GM18868 (cell line): Measurements from ENCODE around the gene RAPGEF2.
A peak's percentile ranks its signal among the peaks of the same experiment; 100 is the strongest.
"Not testable (repeated sequence)": the region's sequence is repeated elsewhere in the genome, so short reads cannot be mapped to it uniquely, and the experiment has no call there.

Source experiments
- ATAC-seq: cut with Tn5 transposase; IDR thresholded peaks from one replicate; pipeline ENCODE4 v1.9.1; 2021; ENCODE audit warnings: mild to moderate bottlenecking, moderate library complexity; ENCODE audit not compliant: unreplicated experiment

RAPGEF2 gene

DNA sequence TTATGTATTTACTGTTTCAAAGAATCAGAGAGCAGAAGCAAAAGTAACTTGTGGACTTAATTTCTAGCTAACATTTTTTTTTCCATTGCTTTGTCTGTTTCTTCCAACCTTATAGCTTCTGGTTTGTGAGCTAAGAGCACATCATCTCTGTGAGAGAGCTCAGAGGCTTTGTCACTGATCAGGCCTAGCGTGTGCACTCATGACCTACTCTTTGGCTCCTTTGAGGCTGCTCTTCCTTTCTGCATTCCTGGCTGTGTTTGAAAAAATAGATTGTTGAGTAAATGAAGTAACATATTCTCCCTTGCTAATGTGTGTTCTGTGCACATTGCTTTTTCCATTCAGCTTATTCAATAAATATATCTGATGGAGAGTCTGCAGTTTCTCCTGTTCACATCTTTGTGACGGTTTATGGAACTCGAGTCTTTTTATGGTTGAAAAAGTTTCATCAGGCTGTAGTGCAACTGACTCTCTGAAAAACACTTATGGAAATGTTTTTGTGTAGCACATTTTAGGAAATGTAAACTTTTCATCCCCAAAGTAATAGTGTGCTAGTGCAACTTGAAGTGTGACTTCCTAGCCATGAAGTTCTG is 133.0 kb downstream of the RAPGEF2 start:
- ATAC-seq = no peak

DNA sequence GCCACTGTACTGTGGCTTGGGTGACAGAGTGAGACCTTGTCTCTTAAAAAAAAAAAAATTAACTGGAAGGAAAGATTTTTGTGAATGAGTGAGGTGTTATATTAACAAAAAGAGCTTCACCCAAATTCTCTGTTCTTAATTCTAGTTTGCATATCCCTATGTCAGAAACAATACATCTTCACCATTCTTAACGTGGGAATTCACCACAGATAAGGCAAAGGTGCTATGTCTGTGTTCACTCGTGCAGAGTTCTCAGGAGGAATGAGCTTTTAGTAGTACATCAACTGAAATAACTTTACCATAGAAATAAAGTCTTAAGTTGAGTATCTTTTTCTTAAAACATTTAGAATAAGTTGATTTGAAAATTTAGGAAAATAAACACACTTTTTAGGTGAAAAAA is 135.1 kb downstream of the RAPGEF2 start:
- peak; percentile 49 for ATAC-seq

DNA sequence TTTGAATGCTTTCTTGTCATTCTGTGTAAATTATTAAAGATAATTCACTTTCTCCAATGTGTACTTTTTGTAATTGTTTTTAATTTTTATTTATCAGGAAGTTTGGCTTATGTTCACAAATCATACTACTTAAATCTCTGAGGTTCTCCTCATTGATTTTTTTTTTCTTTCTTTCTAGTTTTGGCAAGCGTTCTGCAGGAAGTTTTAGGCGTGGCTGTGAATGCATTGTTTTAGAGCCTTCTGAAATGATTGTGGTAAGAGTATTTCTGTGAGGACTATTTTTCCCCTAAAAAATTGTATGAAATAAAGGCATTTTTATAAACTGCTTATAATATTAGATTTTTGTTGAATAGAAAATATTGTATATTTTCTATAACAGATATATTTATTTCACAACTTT is 135.8 kb downstream of the RAPGEF2 start:
- no peak for ATAC-seq

DNA sequence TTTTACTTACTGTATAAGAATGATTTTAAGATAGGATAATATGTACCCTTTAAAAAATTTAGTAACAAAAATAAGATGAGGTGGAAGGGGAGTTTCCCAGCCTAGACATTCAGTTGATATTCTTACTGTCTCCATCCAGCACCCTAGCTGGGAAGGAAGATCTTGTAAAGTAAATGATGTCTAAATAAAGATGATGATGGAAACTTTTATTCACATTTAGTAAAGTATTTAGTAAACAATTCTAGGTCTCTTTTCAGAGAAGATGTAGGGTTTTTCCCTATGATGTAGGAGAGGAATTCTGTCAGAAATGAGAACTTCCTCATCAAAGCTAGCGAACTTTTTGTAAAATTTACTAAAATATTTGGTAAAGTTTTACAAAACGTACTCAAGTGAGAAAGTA is 136.8 kb downstream of the RAPGEF2 start:
- peak; percentile 57 for ATAC-seq

DNA sequence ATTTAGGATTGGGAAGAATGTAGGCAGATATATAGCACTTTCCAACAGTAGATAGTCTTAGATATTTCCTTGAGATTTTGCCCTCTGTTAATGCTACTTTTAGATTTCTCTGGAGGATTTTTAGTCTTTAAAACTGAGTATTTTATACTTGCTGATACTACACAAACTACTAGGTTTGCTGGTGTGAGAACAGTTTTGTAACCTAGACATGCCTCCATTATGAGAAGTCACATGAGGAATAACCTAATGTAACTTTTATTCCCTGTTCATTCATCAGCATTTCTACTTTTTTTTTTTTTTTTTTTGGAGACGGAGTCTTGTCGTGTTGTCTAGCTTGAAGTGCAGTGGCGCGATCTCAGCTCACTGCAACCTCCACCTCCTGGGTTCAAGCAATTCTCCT is 137.2 kb downstream of the RAPGEF2 start:
- peak; percentile 12 for ATAC-seq

DNA sequence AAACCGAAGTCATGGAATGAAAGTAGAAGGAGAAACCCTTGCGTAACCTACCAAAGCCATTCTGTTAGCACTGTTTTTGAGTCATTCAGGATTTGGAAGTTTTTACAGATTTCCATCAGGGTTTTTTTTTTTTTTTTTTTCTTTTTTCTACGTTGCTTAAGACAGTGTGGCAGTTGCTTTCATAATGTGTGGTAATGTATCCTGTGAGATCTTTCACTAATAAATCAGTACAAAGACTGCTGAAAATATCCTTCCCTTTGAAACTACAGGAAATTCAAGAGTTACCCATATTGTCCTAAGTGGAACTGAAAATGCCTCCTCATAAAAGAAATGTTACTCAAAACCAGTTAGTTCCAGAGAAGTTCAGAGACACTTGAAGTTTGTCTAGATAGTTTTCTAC is 137.8 kb downstream of the RAPGEF2 start:
- ATAC-seq = no peak

DNA sequence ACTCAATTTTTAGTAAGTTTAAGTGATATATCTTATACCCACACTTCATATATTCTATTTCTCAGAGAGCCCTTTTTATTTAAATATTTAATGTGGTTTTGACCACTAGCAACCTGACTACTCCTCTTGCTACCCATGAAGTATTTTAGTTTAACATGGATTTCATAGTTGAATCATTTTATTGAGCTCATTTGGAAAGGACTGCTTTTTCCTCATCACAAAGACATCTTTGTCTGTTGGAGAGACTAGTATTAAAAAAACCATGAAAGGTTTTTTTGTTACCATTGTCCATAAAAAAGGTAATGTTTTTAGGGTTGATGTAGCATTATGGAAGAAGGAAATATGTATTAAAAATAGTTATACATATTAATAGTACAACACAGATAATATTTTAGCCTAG is 139.5 kb downstream of the RAPGEF2 start:
- ATAC-seq = no peak

DNA sequence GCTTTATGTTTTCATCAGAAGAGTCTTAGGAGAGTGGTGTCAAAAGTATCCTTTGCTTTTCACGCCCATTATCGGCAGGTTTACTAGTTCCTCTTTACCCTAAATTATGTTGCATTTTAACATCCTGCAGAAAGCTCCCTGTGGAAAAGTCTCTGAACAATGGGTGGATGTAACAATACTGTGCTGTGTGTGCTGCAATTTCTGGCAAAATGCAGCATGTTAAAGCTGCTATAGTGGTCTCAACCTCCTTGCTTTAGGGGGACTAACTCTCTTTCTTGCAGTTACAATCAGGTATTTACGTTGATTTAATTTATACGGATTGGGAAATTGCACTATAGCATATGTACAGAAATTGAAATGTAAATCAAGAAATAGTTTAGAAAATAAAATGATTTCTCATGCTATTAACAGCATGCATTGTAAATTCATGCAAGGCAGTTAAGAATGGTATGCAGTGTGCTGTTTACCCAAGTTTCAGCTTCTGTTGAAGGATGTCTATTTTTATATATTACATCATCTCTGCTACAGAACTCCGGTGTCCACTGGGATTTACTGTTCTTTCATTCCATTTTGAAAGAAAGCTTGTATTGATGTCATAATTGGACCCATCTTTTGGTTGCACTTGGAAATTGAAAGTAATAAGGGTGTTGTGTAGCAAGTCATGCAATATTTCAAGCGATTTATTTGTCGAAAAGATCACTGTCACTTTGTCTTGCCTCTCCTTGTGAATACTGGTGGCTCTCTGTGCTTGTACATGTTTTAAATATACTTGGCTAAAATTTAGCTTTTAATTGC is 145.7 kb downstream of the RAPGEF2 start:
- ATAC-seq = no peak

DNA sequence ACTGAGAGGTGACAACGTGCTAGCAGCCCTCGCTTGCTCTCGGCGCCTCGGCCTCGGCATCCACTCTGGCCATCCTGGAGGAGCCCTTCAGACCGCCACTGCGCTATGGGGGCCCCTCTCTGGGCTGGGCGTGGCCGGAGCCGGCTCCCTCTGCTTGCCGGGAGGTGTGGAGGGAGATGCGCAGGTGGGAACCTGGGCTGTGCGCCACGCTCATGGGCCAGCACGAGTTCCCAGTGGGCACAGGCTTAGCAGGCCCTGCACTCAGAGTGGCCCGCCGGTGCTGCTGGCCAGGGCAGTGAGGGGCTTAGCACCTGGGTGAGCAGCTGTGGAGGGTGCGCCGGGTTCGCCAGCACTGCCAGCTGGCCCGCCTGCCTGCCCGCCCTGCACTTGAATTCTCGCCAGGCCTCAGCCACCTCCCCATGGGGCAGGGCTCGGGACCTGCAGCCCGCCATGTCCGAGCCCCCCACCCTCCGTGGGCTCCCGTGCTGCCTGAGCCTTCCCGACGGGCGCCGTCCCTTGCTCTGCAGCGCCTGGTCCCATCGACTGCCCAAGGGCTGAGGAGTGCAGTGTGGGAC is 148.0 kb downstream of the RAPGEF2 start:
- ATAC-seq = no peak

DNA sequence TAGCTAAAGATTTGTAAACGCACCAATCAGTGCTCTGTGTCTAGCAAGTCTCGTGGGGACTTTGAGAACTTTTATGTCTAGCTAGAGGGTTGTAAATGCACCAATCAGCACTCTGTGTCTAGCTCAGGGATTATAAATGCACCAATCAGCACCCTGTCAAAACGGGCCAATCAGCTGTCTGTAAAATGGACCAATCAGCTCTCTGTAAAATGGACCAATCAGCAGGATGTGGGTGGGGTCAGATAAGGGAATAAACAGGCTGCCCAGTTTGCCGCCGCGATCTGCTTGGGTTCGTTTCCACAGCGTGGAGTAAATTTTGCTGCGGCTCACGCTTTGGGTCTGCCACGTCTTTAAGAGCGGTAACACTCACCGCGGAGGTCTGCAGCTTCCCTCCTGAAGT is 148.7 kb downstream of the RAPGEF2 start:
- not testable (repeated sequence) for ATAC-seq

DNA sequence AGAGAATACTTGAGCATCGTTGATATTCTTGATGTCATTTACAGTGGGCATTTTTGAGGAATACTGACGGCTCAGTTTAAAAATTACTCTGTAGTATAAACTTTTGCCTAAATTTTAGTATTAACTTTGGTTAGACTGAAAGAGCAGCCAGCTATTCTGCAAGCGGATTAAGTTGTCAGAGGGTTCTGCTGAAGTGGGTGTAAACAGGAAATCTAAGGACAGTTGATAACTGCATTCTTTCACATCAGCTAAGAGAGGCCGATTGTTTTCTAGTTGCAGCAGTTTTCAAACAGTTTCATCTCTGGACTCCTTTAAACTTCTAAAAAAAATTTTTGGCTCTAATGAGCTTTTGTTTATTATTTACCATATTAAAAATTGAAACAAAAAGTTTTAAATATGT is 149.6 kb downstream of the RAPGEF2 start:
- no peak for ATAC-seq

DNA sequence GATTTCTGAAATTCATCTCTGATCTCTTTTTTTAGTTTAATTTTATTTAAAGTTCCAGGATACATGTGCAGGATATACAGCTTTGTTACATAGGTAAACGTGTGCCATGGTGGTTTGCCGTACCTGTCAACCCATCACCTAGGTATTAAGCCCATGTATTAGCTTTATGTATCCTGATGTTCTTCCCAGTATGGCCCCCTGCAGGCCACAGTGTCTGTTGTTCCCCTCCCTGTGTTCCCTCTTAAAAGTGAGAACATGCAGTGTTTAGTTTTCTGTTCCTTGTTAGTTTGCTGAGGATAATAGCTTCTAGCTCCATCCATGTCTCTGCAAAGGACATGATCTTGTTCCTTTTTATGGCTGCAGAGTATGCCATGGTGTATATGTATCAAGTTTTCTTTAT is 153.2 kb downstream of the RAPGEF2 start:
- no peak for ATAC-seq

DNA sequence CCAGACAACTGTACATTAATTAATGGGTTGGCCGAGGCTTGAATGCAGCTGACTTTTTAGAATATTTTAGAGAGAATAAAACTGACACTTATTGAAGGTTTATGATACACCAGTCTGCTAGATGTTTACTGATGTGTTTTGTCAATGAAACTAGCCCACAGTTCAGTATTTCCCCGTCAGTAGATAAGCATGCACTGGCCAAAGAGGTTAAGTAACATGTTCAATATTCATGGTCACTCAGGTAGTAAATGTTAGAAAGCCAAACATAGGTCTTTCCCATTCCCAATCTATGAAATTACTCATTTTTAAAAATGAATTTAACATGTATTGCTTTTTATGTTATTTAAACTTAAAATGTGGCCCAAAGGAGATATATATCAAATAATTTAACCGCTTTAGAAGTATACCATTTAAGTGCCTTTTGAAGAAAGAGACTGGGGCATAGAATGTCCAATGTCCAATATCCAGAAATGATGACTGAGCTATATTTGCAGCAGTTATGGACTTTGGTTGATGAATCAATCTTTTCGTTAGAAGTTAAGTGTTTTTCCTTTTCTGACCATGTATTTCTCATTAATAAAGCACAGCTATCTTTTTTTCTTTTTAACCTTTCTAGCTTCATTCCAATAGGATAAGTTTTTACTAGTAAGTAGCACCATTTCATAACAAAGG is 156.1 kb downstream of the RAPGEF2 start:
- no peak for ATAC-seq

DNA sequence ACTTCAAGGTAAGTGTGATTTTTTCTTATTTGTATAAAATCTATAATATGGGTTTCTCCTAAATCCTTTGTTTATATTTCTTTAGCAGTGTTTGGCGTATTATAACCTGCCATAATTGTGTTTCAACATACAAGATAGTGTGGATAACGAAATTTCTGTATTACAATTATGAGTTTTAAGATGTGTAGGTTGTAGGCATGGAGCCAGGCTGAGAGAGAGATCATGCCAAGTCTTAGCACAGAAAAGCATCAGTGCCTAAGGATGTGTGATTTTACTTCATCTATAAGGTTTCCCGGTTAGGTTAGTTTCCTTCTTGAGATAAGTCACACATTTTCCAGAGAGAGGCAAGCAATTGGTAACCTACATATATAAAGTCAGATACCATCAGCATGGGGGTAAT is 161.2 kb downstream of the RAPGEF2 start:
- ATAC-seq = no peak

DNA sequence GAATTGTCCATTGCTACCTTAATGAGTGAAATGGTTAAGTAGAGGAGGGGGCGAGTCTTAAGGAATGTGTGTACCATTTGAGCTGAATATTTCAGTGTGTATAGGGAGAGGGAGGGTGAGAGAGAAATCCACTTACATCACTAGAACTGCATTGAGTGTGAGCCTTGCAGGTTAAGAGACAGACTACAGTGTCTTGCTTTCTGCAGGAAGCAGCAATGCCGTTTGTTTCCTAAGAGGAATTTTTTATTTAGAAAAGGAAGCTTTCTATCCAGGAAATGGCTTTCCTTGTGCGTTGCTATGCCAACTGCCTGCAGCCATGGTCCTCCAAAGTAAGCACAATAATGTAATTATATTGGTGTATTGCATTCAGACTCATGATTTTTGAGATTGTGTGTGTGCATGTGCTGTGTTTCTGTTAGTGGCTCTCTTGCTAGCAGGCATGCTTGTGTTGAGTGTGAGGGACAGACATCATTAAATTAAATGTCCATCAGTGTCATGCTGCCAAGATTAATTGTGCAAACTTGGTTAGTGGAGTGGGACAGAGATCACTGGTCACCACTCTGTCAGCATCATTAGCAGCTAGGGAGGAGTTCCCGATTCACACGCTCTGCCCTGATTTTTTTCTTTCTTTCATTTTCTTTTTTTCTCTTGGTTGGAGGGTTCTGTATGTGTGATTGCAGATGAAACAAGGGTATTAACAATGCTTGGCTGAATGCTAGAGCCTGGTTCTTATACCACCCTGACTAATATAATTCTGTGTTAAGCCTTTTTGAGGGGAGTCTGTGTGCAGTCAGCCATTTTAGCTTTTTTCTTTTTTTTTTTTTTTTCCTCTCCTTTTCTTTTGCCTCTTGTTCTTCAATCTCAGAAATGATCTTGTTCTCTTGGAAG is 164.3 kb downstream of the RAPGEF2 start:
- peak; percentile 56 for ATAC-seq

DNA sequence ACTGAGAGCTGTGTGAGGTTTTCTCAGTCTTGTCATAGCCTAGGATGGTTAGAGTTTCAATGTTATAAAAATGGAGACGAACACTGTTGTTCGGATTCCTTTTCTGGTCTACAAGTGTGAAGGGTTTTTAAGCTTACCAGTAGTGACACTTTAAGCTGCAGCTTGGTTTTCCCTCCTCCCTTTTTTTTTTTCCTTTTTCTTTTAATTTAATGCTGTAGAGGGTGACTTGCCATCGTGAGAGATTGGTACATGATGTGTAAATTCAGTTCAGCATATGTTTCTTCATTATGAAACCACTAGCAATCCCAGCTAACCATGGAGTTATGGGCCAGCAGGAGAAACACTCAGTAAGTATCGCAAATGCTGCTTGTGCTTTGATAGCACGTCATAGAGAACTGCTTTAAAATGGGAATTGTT is 165.0 kb downstream of the RAPGEF2 start:
- ATAC-seq = no peak

DNA sequence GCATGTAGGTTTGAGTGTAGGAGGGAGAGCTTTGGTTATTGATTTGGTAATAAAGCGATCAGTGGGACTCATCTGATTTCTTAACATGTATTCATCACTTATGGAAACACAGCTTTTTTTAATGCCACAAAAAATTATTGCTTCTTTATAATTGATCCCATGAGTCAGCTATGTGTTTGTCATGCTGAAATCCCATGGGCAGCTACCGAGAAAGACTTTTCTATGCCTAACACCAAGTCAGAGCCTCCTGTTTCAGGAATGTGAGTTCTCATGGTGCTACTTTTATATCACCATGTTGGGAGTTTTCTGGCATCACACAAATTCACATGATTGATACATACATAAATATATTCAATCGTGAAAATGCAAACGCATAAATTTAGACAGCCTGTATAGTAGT is 165.7 kb downstream of the RAPGEF2 start:
- no peak for ATAC-seq

DNA sequence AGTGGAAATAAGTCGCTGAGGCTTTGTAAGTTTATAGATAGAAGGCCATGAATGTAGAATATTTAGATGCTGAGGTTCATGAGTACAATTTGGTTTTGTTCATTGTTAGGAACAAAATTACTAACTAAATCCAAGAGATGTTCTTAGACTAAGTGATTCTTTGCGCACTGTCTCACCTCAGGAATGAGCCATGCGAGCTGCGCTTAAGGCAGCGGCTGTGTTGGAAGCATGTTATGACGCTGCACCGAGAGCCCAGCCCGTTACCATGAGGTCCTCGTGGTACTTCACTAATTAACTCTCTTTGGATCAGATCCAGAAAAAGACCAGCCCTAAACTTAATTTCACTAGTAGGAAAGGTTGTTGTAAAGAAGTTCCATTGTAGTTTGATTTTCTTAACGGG is 166.2 kb downstream of the RAPGEF2 start:
- no peak for ATAC-seq

DNA sequence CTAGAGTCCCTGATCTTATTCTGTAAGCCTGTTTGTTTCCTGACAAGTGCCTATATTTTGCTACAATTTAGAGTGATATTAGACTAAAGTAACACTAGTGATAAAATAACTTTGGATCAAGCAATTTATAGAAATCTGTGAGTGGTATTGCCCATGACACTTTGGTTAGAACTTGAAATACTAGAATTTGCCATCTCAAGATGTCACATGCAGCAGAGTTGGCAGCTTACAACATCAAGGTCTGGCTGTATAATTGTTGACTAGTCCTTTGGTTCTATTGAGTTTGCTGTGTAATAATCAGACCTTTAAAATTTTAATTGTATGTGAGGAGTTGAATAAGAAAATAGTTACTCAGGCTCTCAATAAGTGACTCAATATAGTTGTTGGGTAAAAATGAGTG is 167.1 kb downstream of the RAPGEF2 start:
- no peak for ATAC-seq

DNA sequence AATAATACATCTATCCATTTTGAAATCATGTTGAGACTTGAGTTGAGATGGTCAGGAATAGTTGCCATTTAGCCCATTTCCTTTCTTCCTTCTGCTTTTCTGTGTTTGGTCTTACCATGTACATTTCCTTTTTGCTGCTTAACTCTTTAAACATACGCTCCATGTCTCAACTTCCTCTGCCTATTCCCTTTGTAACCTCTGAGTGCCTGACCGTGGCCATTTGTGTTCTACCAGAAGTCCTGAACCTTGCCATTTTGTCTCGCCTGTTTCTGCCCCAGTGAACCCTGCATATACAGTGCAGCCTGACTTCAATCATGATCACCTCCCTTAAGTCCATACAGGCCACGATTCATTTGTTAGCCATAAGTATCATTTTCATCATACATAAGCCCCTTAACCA is 169.0 kb downstream of the RAPGEF2 start:
- ATAC-seq = no peak
